Neural cell (in vitro differentiated cells): ENCODE measurements around the gene SPOCK3.

Source experiments
- EP300 ChIP-seq: fragments of 450-650 bp; conservative IDR thresholded peaks from 2 replicates; pipeline ENCODE4 v1.6.1; 2014; ENCODE audit warnings: antibody characterized with exemption, mild to moderate bottlenecking, moderate library complexity; ENCODE audit not compliant: poor library complexity, severe bottlenecking
- EZH2 ChIP-seq: fragments of 200-600, 300-800 bp; shearing (Covaris generic), sonication (generic); IDR thresholded peaks from 2 replicates; pipeline ENCODE4 v1.6.1; 2014; ENCODE audit warnings: antibody characterized with exemption, low read length, borderline replicate concordance, mild to moderate bottlenecking; ENCODE audit not compliant: insufficient read depth, poor library complexity, severe bottlenecking
- MXI1 ChIP-seq: fragments of 450-650 bp; conservative IDR thresholded peaks from 2 replicates; pipeline ENCODE4 v1.6.1; 2014; ENCODE audit warnings: antibody characterized with exemption, mild to moderate bottlenecking; ENCODE audit not compliant: poor library complexity, severe bottlenecking
- POLR2AphosphoS5 ChIP-seq: IDR thresholded peaks from 2 replicates; pipeline ENCODE4 v1.6.1; 2012
- RAD21 ChIP-seq: fragments of 450-650 bp; conservative IDR thresholded peaks from 2 replicates; pipeline ENCODE4 v1.6.1; 2014; ENCODE audit warnings: antibody characterized with exemption, mild to moderate bottlenecking, moderate library complexity
- SMC3 ChIP-seq: fragments of 450-650 bp; conservative IDR thresholded peaks from 2 replicates; pipeline ENCODE4 v1.6.1; 2014; ENCODE audit warnings: antibody characterized with exemption, mild to moderate bottlenecking, moderate library complexity; ENCODE audit not compliant: poor library complexity
- TAF1 ChIP-seq: IDR thresholded peaks from 2 replicates; pipeline ENCODE4 v1.6.1; 2012; ENCODE audit warnings: low read depth
- TF ChIP-seq, protein P1 (sequence below): fragments of 450-650 bp; IDR thresholded peaks from 2 replicates; pipeline ENCODE4 v1.5.1; 2014; ENCODE audit warnings: antibody characterized with exemption, mild to moderate bottlenecking, moderate library complexity; ENCODE audit not compliant: poor library complexity, severe bottlenecking
- TF ChIP-seq, protein P2 (sequence below): IDR thresholded peaks from 2 replicates; pipeline ENCODE4 v1.6.1; 2012; ENCODE audit warnings: borderline replicate concordance

DNA sequence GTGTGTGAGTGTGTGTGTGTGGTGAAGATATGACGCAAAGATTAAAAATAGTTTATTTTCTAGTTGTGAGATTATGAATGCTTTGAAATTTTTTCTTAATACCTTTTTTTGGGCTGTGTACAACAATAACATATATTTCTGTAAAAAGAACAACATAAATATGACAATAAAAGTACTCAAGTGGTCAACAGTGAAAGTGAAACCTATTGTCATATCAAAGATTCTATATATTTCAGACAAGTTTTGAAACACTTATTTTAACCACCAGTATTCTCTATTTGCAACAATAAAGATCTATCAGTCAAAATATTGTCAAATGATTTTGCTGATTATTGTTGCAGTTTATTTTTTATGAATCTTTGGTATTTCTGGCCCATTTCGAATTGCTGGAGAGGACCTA, 98.0 kb downstream of the SPOCK3 start:
- TF ChIP-seq, protein P1, sequence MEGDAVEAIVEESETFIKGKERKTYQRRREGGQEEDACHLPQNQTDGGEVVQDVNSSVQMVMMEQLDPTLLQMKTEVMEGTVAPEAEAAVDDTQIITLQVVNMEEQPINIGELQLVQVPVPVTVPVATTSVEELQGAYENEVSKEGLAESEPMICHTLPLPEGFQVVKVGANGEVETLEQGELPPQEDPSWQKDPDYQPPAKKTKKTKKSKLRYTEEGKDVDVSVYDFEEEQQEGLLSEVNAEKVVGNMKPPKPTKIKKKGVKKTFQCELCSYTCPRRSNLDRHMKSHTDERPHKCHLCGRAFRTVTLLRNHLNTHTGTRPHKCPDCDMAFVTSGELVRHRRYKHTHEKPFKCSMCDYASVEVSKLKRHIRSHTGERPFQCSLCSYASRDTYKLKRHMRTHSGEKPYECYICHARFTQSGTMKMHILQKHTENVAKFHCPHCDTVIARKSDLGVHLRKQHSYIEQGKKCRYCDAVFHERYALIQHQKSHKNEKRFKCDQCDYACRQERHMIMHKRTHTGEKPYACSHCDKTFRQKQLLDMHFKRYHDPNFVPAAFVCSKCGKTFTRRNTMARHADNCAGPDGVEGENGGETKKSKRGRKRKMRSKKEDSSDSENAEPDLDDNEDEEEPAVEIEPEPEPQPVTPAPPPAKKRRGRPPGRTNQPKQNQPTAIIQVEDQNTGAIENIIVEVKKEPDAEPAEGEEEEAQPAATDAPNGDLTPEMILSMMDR = no peak
- no peak for TF ChIP-seq EP300
- no peak for TF ChIP-seq POLR2AphosphoS5
- TF ChIP-seq, protein P2, sequence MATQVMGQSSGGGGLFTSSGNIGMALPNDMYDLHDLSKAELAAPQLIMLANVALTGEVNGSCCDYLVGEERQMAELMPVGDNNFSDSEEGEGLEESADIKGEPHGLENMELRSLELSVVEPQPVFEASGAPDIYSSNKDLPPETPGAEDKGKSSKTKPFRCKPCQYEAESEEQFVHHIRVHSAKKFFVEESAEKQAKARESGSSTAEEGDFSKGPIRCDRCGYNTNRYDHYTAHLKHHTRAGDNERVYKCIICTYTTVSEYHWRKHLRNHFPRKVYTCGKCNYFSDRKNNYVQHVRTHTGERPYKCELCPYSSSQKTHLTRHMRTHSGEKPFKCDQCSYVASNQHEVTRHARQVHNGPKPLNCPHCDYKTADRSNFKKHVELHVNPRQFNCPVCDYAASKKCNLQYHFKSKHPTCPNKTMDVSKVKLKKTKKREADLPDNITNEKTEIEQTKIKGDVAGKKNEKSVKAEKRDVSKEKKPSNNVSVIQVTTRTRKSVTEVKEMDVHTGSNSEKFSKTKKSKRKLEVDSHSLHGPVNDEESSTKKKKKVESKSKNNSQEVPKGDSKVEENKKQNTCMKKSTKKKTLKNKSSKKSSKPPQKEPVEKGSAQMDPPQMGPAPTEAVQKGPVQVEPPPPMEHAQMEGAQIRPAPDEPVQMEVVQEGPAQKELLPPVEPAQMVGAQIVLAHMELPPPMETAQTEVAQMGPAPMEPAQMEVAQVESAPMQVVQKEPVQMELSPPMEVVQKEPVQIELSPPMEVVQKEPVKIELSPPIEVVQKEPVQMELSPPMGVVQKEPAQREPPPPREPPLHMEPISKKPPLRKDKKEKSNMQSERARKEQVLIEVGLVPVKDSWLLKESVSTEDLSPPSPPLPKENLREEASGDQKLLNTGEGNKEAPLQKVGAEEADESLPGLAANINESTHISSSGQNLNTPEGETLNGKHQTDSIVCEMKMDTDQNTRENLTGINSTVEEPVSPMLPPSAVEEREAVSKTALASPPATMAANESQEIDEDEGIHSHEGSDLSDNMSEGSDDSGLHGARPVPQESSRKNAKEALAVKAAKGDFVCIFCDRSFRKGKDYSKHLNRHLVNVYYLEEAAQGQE = no peak
- TF ChIP-seq TAF1 = no peak
- no peak for TF ChIP-seq RAD21
- no peak for TF ChIP-seq EZH2
- no peak for TF ChIP-seq SMC3
- no peak for TF ChIP-seq MXI1
